T follicular helper cell (primary cell): ENCODE measurements around the gene SLC25A30.

Source experiments
- DNase-seq: peaks from one replicate; pipeline ENCODE4 v3.0.0-alpha.2; 2020; ENCODE audit warnings: low read depth
- total RNA-seq, 2 experiments: gene quantifications; one replicate each; lab custom pipeline; 2026; lab: John Stamatoyannopoulos, UW

The SLC25A30 gene, protein sequence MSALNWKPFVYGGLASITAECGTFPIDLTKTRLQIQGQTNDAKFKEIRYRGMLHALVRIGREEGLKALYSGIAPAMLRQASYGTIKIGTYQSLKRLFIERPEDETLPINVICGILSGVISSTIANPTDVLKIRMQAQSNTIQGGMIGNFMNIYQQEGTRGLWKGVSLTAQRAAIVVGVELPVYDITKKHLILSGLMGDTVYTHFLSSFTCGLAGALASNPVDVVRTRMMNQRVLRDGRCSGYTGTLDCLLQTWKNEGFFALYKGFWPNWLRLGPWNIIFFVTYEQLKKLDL
- 22.6 to 31.1 reads per million in 2 experiments for total RNA-seq

DNA sequence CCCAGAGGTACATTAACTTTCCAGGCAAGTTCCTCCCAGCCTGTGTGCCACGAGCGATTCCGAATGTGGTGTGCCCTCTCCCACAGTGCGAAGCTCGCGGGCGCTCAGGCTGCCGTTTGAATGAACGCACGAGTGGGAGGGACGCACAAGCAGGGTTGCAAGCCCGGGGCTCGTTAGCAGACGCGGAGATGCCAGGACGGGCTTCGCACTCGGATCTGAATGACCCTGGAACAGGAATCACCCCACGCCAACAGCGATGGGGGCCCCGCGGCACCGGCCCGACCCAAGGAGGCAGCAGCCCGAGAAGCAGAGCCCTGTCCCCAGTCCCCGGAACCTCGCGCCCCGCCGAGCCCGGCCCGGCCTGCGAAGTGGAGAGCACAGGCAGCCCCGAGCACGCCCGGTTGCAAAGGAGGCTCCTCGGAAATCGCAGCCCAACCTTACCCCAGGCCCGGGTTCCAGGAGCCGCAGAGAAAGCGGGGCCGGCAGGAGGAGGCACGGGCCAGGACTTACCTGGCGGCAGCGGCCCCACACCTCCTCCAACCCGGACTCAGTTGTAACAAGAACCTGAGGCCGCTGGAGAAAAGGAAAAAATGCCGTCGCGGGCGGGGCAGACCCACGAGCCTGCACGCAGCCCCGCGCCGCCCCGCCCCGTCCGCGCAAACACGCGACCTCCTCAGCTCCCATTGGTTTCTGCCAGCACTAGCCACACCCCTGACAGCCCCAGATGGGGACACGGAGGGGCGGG, at the start of gene SLC25A30:
TSS of gene SLC25A30 (minus strand) at position 584 of the 745 bp plus-strand sequence. CDS start 6,948 bp downstream, outside the sequence.
- peak; percentile 89 for DNase-seq

DNA sequence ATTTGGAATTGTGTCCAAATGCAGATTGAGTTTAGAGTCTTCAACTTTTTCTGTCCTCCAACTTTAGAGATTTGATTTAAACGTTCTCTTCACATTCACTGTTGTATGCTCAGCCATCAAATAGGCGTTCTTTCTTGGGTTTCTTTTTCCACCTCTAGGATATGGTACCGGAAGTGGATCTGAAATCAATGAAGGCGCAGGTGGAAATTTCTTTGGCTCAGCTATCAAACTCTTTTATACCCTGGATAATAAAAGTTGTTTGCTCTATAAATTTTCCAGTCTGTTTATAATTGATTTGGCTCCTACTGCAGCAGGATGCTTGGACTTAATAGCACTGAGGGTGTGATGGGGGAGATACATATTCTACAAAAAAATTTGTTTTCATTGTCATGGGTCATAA, 48.2 kb upstream of the SLC25A30 start:
- no peak for DNase-seq

DNA sequence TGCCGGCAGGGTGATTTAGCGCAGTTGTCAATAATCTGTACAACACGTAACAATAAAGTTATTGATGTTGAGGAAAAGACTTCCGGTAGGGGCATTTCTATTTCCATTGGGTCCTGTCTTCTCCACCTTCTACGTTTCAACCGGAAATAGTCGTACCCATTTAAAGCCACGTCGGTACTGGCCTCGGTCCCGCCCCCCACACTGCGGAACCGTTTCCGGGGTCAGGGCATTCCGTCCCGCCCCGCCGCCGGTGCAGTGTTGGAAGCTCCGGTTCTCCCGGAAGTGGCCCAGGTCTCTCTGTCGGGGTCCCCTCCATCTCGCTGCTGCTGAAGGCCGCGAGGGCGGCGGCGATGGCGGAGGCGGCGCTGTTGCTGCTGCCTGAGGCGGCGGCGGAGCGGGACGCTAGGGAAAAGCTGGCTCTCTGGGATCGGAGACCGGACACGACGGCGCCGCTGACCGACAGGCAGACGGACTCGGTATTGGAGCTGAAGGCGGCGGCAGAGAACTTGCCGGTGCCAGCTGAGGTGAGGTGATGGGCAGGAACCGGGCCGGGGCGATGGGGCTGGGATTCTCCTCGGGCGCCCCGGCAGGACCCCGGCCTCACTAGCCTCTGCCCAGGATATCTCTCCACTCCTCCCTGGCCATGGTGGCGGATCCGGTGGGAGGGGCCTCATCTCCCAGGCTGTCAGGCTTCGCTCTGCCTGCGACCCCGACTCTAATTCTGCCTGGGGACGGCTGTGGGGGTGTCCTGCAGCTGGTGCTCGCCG, 46.7 kb upstream of the SLC25A30 start, which contains the start of gene COG3:
TSS of gene COG3 (plus strand) at position 253 of the 767 bp plus-strand sequence. CDS start at position 351, 98 bp downstream.
- DNase-seq = peak; percentile 91

DNA sequence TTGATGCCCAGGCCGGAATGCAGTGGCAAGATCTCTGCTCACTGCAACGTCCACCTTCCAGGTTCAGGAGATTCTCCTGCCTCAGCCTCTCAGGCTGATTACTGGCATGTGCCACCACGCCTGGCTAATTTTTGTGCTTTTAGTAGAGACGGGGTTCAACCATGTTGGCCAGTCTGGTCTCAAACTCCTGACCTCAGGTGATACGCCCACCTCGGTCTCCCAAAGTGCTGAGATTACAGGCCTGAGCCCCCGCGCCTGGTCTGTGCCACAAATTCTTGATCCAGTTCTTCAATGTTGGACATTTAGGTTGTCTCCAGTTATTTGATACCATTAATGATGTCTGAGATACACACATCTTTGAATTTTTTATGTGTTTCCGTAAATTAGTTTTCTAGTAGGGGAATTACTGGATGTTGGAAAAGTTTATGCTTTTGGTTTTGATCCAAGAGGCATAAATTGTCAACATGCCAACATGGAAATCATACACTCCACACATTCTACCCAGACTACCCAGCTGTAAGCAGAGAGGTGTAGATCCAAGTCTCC, 46.0 kb upstream of the SLC25A30 start:
- no peak for DNase-seq

DNA sequence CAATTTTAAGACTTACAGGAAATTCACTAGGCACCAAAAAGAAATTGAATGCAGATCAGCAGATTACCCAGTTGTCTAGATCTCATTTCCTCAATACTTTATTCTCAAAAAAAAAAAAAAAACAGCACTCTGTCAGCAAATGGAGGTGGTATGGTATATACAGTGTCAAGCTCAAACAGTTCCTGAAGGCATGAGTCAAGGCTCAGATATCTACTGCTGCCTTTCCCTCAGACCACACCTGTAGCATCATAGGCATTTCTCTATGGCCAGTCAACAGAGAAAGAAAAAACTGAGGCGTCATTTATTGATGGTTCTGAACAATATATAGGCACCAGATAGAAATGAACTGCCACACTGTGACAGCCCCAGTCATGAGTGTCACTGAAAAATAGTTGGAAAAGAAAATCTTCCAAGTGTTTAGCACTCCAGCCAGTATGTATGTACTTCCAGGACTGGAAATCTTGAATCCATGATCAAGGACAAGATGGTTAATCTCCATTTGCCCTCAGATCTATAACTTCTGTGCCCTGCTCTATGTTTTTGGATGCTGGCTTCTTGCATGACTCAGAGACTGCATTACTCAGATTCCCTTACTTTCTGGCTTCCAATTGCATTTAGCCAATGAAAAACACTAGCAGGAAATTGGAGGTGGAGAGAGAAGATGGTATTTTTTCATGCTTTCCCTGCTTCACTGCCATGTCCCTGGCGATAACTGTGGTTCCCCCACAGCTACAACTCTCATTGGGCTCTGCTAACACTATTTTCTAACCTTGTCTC, 38.2 kb upstream of the SLC25A30 start:
- no peak for DNase-seq

DNA sequence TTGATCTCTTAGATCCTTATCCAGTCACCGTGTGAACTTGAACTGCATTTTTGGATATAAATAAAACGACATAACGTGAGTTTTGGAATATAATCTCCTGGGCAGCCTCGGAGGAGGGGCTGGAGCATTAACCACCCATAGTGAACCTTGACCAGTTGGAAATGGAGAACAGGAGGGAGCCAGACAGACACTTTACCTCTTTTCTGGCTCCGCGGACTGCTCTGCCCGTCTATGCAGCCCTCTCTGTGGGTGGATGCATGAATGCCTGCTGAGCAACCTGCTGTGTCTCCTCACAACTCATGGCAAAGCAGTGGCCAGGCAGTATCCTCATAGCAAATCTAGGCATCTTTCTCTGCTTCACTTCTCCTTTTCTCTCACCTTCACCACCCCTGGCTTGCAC, 36.0 kb upstream of the SLC25A30 start:
- no peak for DNase-seq

DNA sequence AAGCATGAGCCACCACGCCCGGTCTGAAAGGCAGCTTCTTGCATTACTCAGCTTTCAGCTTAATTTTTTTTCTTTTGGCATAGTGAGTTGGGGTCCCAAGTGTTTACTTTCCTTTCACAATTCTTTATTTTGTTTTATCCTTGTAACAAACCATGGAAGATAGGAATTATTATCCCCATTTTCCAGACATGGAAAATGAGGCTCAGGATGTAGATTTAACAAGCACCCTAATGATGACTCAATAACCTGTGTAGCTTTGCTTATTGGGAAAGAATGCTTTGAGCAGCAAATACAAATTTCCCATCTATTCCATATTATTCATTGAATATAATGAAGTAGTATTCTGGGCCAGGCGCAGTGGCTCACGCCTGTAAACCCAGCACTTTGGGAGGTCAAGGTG, 33.1 kb upstream of the SLC25A30 start:
- DNase-seq = no peak

DNA sequence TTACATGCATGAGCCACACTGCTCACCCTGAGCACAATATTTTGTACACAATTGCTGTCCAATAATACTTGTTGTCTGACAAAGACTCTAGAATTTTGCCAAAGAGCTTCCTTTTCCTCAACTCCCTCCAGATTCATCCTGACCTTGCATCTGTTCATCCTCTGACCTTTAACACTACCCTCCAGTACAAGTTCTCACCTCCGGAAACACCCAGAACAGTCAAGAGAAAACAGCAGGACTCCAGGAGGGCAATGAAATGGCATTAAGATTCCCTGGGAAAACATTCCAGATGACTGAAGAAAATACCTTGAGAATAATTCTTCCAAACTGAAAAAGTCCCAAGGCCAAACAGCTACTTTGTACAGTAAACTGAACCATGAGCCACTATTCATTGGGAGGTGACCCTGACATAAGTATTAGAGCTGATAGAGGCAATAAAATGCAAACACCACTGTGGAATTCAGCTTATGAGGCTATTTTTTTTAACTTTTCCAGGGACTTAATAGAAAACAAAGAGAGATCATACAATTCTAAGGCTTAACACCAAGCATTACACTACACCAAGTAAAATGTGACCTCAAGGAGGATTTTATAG, 30.9 kb upstream of the SLC25A30 start:
- no peak for DNase-seq

DNA sequence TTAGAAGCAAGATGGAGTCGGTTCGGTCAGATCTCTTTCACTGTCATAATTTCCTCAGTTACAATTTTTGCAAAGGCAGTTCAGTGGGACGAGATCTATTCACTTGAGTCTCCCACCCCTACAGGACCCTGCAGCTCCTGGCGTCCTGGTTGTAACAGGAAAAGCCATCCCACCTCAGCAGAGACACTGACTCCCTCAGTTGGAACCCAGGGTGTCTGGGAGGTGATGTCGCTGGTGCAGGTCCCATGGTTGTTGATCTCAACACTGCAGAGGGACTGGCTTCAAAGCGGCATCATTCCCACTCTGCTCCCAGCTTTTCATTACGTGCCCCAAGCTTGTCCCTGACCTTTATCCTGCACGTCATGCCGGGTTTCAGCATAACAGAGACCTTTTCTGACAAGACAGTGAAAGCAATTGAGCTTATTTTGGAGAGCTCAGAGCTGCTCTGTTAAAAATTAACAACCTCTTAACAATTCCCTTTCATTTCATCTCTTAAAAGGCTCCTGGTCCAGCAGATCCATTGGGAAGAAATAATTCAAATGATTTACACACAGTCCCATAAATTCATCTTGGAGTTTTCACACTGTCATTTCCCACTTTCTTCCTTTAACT, 29.0 kb upstream of the SLC25A30 start:
- no peak for DNase-seq

DNA sequence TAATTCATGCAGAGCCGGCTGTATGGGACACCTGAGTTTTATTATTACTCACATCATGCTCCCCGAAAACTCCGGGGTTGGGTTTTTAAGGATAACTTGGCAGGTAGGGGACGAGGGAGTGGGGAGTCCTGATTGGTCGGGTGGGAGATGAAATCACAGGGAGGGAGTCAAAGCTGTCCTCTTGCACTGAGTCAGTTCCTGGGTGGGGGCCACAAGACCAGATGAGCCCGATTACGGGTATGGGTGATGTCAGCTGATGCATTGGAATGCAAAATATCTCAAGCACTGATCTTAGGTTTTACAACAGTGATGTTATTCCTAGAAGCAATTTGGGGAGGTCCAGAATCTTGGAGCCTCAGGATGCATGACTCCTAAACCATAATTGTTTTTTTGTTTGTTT, 28.0 kb upstream of the SLC25A30 start:
- DNase-seq = no peak

DNA sequence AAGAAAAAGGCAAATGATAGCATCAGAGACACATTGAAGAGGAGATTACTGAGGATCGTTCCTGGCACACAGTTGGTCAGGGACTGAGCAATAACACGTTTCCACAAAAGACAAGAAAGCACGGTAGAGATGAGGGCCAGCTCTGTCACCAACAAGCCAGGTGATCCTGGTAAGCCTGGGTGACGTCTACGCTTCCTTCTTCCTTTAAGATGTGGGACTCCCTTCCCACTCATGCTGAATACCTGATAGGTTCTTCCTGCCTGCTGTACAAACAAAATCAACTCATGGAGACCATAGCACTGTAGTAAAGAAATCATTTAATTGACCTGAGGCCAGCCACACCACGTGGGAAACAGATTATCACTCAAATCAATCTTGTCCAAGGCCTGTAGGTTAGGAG, 26.9 kb upstream of the SLC25A30 start:
- no peak for DNase-seq

DNA sequence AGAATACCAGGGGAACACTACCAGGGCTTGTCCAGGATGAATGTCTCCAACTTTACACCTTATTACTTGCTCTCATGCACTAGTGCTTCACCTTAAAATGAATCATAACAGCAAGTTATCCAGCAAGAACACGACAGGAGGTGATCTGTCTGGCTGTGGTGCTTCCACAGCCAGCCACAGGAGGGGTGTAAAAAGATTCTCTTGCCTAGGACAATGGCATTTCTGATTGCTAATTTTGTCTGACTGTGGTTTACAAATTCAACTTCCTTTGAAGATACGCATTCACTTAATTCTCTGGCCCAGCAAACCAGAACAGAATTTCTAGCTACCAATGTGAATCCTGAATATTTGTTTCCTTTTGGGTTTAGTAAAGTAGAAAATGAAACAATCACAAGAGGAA, 23.5 kb upstream of the SLC25A30 start:
- DNase-seq = no peak

DNA sequence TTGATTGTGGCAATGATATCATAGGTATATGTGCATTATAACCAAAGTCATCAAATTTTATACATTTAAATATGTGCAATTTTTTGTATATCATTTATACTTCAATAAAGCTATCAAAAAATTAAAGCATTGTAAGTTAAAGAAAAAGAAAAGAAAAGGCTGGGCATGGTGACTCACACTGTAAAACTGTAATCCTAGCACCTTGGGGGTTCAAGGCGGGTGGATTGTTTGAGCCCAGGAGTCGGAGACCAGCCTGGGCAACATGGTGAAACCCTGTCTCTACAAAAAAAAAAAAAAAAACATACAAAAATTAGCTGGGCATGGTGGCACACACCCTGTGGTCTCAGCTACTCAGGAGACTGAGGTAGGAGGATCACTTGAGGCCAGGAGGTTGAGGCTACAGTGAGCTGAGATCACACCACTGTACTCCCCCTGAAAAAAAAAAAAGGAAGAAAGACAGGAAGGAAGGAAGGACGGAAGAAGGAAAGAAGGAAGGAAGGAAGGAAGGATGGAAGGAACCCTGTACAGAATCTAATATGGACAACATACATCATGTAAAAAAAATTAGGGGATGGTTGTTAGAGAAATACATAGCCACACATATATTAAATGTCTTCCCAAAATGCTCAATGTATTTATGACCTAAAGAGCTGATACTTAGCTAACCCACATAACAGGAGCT, 21.7 kb upstream of the SLC25A30 start:
- no peak for DNase-seq

DNA sequence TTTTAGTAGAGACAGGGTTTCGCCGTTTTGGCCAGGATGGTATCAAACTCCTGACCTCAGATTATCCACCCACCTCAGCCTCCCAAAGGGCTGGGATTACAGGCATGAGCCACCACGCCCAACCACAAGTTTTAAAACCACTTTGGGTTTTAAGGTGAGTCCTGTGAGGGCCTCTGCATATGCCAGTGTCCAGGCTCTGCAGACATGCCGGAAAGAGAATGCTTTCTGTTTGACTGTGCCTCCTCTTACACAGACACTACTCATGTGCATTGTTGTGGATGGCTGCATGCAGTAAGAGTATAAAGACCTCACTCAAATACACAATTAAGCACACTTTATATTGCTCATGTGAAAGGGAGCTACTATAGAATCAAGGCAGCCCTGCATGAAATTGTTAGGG, 20.8 kb upstream of the SLC25A30 start:
- no peak for DNase-seq

DNA sequence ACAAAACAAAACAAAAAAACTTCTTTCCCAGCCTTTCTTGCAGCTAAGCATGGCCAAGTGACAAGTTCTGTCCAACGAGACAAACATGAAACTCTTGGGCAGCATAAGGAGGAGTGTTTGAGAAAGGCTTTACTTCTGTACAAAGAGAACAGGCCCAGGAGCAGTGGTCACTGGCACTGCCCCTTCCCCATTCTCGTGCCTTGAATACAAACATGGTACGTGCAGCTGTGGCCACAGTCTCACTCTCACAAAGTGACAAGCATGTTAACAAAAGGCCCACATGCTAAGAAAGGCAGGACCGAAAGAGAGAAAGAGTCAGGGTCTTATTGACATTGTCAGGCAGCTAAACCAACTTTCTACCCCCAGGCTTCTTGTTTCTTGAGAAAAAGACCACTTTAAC, 19.8 kb upstream of the SLC25A30 start:
- no peak for DNase-seq

DNA sequence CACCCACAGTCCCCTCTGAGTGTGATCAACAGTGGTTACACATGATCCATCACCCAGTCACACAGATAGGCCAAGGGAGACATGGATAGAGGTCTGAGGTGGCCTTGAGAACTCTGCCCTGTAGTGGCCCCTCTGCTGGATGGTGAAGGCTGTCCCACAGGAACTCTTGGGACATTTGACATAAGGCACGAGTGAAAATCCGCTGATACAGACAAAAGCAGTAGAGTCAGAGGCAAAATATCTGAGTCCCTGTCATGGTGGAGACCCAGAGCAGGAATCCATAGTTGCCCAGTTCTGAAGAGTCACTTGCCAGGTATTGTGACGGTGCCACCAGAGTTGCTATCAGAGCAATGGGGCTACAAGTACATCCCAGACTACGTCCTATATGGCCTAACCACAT, 18.8 kb upstream of the SLC25A30 start:
- no peak for DNase-seq

DNA sequence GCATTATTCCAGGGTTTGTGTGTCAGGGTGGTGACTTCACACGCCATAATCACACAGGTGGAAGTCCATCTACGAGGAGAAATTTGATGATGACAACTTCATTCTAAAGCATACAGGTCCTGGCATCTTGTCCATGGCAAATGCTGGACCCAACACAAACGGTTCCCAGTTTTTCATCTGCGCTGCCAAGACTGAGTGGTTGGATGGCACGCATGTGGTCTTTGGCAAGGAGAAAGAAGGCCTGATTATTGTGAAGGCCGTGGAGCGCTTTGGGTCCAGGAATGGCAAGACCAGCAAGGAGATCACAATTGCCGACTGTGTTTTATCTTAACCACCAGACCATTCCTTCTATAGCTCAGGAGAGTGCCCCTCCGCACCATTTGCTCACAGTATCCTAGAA, 18.2 kb upstream of the SLC25A30 start:
- no peak for DNase-seq

DNA sequence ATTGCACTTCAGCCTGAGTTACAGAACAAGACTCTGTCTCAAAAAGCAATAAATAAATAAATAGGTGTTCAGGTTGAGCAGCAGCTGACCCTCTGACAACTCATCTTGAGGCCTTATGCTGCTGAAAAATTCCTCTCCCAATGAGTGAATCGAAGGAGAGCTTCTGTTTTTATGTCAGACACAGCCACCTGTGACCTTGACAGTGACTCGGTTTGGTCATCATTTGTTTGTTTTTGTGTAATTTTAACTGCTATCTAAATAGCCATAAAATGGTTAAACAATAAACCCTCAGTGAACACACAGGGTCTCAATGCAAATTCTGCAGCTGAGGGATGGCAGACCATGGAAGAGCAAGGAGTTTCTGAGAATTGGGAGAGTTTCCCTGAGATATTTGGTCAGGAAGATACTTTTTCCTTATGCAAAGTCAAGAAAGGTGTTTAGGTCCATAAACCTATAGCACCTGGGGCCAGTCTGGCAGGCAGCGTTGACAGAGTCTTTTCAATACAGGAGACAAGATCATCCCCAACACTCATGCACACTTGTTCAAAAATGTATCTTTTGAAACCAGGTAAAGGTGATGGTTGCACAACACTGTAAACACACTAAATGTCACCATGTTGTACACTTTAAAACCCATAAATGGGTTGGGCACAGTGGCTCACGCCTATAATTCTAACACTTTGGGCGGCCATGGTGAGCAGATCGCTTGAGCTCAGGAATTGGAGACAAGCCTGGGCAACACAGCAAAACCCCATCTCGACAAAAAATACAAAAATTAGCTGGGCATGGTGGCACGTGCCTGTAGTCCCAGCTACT, 16.6 kb upstream of the SLC25A30 start:
- no peak for DNase-seq

DNA sequence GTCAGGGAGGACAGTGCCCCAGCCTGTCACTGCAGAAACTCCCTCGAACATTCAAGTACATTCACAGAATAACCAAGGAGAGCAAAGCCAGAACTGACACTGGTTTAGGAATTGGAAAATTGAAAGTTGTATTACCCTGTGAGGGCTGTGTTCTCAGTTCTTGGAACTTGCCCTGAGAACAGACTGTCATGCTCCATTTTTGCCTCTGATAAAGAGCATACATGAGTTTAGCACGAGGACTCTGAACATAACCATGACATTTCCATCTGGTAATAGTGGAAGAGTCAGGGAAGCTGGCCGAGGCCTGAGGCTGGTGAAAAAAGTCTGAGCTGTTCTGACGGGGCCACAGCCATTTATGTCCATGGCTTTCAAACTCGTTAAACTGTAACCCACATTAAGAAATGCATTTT, 15.2 kb upstream of the SLC25A30 start:
- DNase-seq = no peak
